ENCODE results near the gene PRSS2. TPM values are rescaled to one million over a fixed set of nuclear protein-coding genes. Genes with fewer than 3 reads are reported as not detected.
"Not testable (repeated sequence)": the region's sequence is repeated elsewhere in the genome, so short reads cannot be mapped to it uniquely, and the experiment has no call there.

PRSS2 gene
- not detected in 2 replicates for total RNA-seq (2014; rRNA removed; shearing (Covaris generic))
- not detected in 2 replicates for polyA plus RNA-seq (2014; cell fraction: nucleus; rRNA removed)

DNA sequence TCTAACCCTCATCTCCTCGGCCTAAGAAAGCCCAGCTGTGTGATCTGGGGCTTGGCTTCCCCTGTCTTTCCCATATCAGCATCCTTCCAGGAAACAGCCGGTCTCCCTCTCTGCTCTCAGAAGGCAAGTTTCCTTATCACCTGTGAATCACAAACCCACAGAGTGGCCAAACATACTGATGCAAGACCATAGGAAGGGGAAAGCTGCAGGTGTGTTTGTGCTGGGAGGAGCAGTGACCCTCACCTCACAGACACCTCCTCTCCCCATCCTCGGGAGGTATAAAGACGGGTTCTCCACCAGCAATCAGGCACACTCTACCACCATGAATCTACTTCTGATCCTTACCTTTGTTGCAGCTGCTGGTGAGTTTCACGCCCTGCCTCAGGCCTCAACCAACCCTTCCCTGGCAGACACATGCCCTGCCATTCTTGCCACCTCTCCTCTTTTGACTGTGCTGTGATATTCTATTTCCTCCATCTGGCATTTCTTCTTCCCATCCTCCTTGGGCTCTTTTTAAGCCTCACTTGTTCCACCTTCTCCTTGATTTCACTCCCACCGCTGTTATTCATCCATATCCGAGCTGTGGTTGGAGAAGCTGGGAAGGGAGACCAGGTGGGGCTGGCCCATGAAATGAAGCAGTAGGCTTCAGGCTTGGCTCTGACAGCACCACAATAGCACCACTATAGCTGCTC, at the start of gene PRSS2:
PRSS2 (plus strand) TSS at position 310 of the 692 bp plus-strand sequence; CDS start at position 323, 13 bp downstream.
- no peak for DNase-seq (ENCODE audit: extremely low read depth, low read depth)

DNA sequence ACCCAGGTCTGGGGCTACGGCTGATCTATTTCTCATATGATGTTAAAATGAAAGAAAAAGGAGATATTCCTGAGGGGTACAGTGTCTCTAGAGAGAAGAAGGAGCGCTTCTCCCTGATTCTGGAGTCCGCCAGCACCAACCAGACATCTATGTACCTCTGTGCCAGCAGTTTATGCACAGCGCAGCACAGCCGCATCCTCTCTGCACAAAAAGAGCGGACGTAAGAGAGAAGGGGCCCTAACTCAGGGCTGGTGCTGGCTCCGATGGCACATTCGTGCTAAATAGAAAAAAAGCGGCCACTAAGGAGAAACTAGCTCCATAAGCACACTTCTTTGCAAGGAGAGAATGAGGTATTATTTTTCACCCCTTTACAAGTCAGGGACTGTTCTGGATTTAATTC, 49.8 kb upstream of the PRSS2 start:
- no peak for DNase-seq (ENCODE audit: extremely low read depth, low read depth)

DNA sequence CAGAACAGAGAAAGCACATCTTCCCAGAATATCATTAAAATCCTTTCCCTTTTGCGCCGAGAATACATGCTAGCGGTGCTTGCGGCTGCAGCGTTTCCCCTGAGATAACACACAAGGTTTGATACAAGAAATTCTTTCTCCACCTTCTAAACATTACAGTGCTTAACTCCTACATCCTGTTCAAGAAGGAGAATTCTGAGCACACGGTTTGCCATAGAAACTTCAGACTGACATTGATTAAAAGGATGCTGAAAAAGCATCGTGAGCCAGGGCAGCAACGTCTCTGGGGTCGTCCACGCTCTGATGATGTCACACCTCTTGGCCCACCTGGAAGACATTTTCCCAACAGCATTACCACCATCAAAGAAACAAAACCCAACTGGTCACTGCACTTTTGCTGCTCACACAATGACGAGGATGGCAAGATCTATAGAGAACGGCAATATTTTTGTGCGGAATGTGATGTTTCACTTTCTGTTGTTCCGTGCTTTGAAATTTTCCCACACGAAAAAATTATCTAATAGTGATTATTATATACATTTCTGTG, 48.4 kb upstream of the PRSS2 start:
- no peak for DNase-seq (ENCODE audit: extremely low read depth, low read depth)

DNA sequence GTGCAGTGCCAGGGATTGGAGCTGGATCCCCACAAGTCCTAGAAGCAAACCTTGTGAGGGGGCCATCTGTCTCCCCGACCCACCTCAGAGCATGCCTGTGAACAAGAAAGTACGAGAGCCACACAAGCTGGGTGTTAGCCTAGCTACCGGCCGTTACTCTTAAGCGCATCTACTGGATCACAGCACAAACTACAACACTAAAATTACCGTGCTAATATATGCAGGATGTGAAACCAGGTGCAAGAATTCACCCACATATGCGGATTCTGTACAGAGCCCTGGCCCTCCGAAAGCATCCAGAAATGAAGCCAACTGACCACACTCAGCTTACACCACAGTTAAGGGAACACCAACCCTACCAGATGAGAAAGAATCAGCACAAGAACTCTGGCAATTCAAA, 37.5 kb upstream of the PRSS2 start:
- no peak for DNase-seq (ENCODE audit: extremely low read depth, low read depth)

- DNase-seq (ENCODE audit: extremely low read depth, low read depth): no peak
Measured at GRCh38 chr7:142739923-142740492, 30.8 kb upstream of the PRSS2 start.

GRCh38 chr7:142740786-142741185, 30.0 kb upstream of the PRSS2 start:
- DNase-seq (ENCODE audit: extremely low read depth, low read depth): no peak

DNA sequence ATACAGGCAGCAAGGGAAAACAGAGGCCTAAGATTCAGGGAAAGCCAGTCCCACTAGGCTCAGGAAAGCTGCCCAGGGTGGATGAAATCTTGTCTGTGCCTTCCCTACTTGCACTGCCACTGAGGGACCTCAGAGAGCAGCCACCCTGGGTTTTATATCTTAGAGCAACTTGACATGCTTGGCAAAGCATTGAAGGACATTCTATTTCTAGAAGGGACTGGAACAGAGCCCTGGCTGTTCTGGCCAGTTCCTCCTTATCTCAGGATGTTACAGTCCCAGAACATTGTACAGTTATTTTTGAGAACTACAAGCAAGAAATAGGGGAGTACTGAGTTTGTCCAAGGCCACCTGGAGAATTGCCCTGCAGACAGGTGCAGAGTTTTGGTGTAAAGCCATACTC, 28.8 kb upstream of the PRSS2 start:
- not testable (repeated sequence) for DNase-seq (ENCODE audit: extremely low read depth, low read depth)

- DNase-seq (ENCODE audit: extremely low read depth, low read depth): no peak
Measured at GRCh38 chr7:142745091-142745635, 25.6 kb upstream of the PRSS2 start.

GRCh38 chr7:142745745-142746144, 25.0 kb upstream of the PRSS2 start:
- no peak for DNase-seq (ENCODE audit: extremely low read depth, low read depth)

DNA sequence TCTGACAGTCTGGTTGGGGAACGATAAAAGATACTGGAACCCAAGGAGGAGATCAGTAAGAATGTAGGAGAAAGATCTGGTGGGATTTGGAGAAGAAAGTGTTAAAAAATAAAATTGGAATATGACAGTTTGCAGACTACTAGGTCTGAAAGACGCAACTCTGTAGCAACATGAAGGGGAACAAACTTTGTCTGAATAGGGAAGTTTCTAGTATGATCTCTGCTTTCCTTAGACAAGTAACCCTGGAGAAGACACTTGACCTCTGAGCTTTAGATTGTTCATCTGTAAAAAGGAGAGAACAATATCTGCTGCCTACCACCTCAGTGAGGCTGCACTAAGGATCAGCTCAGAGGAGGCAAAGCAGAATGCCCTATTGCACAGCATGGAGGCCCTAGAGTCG, 24.5 kb upstream of the PRSS2 start:
- DNase-seq (ENCODE audit: extremely low read depth, low read depth): no peak

DNA sequence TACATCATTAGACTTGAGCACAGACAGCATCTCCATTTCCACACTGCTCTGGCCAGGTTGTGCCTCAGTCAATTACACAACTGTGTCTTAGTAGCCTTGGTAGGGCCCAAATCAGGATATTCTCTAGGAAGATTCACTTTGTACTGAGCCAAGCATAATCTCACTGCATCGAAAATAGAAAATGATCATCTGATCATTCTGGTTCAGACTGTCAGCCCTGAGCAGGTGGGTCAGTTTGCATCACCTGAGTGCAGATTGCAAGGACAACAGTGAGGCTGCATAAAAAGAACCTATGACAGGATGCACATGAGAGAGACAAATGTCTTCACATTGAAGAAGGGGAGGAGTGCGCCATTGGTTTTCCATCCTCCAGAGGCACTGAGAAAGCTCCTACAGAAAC, 22.4 kb upstream of the PRSS2 start:
- not testable (repeated sequence) for DNase-seq (ENCODE audit: extremely low read depth, low read depth)

DNA sequence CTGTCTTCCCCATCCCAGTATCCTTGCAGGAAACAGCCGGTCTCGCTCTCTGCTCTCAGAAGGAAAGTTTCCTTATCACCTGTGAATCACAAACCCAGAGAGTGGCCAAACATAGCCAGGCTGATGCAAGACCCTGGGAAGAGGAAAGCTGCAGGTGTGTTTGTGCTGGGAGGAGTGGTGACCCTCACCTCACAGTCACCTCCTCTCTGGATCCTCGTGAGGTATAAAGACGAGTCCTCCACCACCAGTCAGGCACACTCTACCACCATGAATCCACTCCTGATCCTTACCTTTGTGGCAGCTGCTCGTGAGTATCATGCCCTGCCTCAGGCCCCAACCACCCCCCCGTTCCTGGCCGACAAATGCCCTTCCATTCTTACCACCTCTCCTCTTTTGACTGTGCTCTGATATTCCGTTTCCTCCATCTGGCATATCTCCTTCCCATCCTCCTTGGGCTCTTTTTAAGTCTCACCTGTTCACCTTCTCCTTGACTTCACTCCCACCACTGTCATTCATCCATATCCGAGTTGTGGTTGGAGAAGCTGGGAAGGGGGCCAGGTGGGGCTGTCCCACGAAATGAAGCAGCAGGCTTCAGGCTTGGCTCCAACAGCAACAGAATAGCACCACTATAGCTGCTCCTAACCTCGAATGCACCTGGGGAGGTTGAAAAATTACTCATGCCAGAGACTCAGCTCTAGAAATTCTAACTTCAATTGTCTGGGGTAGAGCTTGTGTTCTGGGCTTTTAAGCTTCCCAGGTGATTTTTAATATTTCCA, 21.4 kb upstream of the PRSS2 start, which contains the start of gene PRSS1:
PRSS1 (plus strand) TSS at position 255 of the 776 bp plus-strand sequence; CDS start at position 268, 13 bp downstream.
- DNase-seq (ENCODE audit: extremely low read depth, low read depth): no peak

DNA sequence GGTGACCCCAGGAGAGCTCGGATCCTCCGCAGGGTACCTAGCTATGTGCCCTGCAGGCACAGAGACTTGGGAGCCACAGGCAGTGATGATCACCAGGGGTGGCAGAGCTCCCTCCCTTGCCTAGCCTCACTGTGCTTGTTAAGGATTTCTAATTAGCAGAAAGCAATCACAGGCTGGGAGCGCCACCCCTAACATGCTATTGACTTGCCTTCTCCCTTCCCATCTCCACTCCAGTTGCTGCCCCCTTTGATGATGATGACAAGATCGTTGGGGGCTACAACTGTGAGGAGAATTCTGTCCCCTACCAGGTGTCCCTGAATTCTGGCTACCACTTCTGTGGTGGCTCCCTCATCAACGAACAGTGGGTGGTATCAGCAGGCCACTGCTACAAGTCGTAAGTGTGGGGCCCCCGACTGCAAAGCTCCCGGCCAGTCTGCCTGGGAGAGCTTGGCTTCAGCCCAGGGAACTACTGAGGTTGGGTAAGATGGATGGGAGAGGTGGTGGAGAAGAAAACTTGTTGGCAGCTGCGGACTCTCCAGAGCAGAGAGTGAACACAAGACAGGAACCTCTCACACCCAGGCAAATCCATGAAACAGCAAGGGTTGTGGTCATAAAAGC, 20.3 kb upstream of the PRSS2 start:
- no peak for DNase-seq (ENCODE audit: extremely low read depth, low read depth)

GRCh38 chr7:142751526-142752175, 19.1 kb upstream of the PRSS2 start:
- DNase-seq (ENCODE audit: extremely low read depth, low read depth): not testable (repeated sequence)

DNA sequence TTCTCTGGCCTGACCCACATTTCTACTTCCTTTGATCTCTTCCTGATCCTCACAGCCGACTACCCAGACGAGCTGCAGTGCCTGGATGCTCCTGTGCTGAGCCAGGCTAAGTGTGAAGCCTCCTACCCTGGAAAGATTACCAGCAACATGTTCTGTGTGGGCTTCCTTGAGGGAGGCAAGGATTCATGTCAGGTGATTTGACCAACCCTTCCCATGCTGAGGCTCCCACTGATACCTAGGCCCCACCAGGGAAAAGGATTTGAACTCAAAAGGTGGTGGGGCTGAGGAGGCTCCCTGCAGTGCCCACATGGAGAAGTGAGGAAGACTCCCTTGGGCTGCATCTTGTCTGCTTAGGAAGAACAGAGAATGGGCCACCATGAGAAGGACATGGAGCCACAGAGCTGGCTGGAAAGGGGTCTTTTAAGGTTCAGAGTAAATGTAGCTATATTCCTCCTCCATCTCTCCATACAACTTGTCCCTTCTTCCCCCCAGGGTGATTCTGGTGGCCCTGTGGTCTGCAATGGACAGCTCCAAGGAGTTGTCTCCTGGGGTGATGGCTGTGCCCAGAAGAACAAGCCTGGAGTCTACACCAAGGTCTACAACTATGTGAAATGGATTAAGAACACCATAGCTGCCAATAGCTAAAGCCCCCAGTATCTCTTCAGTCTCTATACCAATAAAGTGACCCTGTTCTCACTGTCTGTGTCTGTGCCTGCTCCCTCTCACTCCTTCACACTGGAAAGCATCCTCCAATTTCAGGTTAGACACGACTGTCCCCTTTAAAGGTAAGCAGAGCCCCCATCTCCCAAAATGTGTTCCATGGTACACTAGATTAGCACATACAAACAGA, 18.2 kb upstream of the PRSS2 start:
- no peak for DNase-seq (ENCODE audit: extremely low read depth, low read depth)

- DNase-seq (ENCODE audit: extremely low read depth, low read depth): no peak
Measured at GRCh38 chr7:142753366-142753765, 17.4 kb upstream of the PRSS2 start.

DNA sequence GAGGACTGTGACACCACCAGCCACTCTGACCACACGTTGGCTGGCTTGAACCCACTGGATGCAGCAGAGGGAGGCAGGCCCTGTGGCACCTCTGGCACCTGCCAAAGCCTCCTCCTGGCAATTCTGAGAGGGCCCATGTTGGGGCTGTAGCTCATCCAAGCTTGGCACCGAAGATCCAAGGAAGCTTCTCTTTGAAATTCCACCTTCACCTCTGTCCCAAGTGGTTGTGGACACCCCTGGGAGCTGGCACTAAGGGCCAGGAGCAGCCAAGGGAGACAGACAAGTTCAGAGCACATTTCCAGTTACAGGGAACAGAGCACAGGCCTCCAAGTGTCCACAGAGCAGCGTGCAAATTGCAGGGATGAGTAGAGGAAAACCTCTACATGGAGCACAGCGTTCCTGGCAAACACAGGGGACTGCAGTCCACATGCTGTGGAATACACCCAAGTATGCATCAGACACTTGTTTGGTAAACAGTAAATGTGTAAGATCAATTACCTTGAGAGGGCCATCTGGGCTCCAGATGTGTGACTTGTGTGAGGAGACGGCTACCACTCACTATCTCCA, 16.8 kb upstream of the PRSS2 start:
- not testable (repeated sequence) for DNase-seq (ENCODE audit: extremely low read depth, low read depth)

DNA sequence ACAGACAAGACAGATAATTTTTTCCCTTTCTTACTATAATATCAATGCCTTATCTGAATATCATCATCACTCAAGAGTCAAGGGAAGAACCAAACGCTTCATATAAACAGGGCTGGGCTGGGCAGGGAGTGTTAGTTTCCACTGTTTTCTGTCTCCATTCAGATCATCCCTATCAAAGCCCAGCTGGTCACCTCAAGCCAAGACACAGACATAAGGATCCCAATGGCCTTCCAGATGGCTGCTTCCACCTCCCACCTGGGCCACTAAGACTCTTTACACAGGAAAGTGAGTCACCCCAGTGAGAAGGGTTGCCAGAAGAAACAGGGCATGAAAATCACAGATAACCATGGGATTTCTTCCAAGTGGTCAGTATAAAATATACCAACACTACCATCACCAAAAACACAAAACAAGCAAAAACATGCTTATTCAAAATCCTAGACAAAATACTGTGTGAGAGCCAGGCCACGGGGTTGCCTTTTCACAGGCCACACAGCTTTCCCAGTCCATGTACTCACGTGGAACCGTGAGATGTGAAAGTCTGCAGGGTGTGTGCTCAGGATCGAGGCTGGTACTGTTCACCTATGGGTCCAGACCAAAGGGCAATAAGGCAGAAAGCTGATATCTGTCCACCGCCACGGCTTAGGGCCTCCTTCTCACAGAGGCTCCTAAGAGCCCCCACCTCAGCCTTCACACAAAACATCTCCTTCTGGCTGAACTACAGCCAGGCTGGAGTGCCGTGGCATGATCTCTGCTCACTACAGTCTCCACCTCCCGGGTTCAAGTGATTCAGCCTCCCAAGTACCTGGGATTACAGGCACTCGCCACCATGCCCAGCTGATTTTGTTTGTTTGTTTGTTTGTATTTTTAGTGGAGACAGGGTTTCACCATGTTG, 15.8 kb upstream of the PRSS2 start:
- DNase-seq (ENCODE audit: extremely low read depth, low read depth): no peak
